Iris pigment epithelial cell (primary cell): ENCODE results near the gene MSN.
"Not testable (repeated sequence)": the region's sequence is repeated elsewhere in the genome, so short reads cannot be mapped to it uniquely, and the experiment has no call there.

Experiments used
- DNase-seq: peaks from one replicate; pipeline ENCODE4 v3.0.0-alpha.2; 2011; ENCODE audit warnings: low read depth

MSN gene

GRCh38 chrX:65720381-65720964 is 53.0 kb downstream of the MSN start:
- no peak for DNase-seq

GRCh38 chrX:65723706-65724105 is 56.3 kb downstream of the MSN start:
- DNase-seq, result peak; percentile 72

GRCh38 chrX:65726715-65727114 is 59.3 kb downstream of the MSN start:
- DNase-seq, result no peak

DNA sequence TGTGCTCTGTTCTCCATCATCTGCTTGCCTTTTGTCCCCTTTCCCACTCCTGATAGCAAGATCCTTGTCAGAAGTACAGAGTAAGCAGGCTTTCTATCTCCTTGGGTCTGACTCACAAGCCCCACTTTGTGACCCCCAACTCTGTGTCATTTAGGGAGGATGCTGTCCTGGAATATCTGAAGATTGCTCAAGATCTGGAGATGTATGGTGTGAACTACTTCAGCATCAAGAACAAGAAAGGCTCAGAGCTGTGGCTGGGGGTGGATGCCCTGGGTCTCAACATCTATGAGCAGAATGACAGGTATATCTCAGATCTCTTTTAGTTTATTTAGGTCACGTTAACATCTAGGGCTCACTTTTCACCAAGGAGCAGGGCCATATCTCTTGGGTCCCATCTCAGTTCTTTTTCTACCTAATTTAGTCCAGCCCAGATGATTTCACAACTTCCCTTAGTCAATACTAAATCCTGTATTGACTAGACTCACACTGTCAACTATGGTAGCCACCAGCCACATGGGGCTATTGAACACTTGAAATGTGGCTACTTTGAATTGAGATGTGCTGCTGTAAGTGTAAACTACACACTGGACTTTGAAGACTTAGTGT is 64.3 kb downstream of the MSN start:
- DNase-seq, result no peak

- no peak for DNase-seq
These were observed 73.5 kb downstream of the MSN start for GRCh38 chrX:65740909-65741308.

- DNase-seq, result no peak
These were observed 74.4 kb downstream of the MSN start for GRCh38 chrX:65741823-65742222.

- peak; percentile 49 for DNase-seq
These were observed 77.5 kb downstream of the MSN start for GRCh38 chrX:65744965-65745364.

- no peak for DNase-seq
These were observed 78.0 kb downstream of the MSN start for GRCh38 chrX:65745427-65745826.

DNA sequence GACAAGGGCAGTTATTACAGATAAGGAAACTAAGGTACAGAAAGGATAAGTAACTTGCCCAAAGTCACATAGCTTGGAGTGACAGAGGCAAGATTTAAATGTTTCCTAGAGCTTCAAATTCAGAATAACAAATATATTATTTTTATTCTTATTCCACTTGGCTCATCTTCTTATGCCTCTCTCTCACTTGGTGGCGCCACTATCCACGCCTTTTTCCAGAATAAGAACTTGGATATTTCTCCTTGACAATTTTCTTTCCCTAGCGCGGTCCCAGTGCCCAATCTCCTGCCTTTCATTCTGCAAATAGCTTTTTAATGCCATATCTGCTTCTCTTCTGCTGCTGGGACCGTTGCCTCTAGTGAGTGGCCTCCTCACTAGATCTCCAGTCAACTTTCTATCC is 78.5 kb downstream of the MSN start:
- DNase-seq, result no peak

- DNase-seq, result no peak
These were observed 83.4 kb downstream of the MSN start for GRCh38 chrX:65750674-65751469.

DNA sequence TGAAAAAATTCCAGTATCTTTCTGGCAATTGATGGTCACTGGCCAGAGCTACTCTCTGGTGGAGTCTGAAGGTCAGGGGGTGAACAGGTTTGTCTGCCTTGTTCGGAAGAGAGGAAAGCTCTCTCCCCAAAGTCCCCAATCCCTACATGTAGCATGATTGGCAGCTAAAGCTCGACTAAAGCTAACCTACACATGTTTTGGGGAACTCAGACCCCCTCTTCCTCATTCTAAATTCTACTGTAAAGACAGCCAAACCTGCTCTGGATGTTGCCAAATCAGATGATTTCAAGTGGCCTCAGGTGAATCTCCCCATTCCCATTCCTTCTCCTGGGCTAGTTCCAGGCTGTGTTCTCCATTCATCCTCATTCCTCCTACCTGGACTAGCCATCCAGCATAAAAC is 84.1 kb downstream of the MSN start:
- DNase-seq, result no peak

GRCh38 chrX:65752294-65752693 is 84.8 kb downstream of the MSN start:
- no peak for DNase-seq

DNA sequence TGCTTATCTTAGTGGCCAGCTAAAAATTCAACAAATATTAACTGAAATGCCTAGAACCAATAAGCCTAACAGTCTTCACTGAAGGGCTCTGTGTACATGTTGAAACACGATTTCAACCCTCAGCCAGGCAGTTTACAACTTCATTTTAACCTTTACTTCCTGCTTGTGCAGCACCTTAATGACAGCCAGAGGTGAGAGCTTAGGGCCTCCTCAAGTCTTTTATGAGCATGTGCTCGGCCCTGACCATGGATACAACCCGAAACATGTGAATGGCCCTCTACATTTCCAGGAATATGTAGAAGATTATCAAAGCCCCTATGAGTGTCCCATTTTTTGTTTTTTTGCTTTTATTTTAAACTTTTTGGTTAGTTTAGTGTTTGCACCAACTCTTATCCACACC is 88.3 kb downstream of the MSN start:
- no peak for DNase-seq

DNA sequence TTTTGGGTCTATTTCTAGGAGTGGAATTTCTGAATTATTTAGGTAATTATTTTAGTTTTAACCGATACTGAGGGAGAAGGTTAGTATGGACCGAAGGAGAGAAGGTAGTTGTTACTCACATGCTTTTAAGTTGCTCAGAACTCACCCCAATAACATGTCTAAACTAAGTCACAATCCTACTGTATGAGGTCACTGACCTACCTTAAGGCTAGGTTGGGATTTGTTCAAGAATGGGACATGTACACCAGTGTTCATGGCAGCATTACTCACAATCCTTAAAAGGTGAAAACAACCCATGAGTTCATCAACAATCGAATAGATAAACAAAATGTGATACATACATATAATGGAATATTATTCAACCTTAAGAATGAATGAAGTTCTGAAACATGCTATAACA is 90.5 kb downstream of the MSN start:
- no peak for DNase-seq

GRCh38 chrX:65758505-65758904 is 91.1 kb downstream of the MSN start:
- DNase-seq, result no peak

GRCh38 chrX:65759525-65759924 is 92.1 kb downstream of the MSN start:
- DNase-seq, result not testable (repeated sequence)

GRCh38 chrX:65769564-65770292 is 102.3 kb downstream of the MSN start:
- DNase-seq, result no peak

- no peak for DNase-seq
These were observed 105.4 kb downstream of the MSN start for GRCh38 chrX:65772842-65773241.

GRCh38 chrX:65781845-65782244 is 114.4 kb downstream of the MSN start:
- DNase-seq, result no peak

GRCh38 chrX:65783746-65784145 is 116.3 kb downstream of the MSN start:
- no peak for DNase-seq
